Left renal pelvis (tissue), 4 donors: ENCODE results near the gene BSCL2. TPM values are rescaled to one million over a fixed set of nuclear protein-coding genes. Genes with fewer than 3 reads are reported as not detected.
"Not testable (repeated sequence)": the region's sequence is repeated elsewhere in the genome, so short reads cannot be mapped to it uniquely, and the experiment has no call there.

Source experiments
- DNase-seq, 4 donors: peaks; one replicate each; pipeline ENCODE4 v3.0.0-alpha.2; 2013; ENCODE audit warnings: low read depth in 4 of 4, low spot score in 3 of 4
- polyA plus RNA-seq, 4 donors: library from polyadenylated mRNA; unstranded; fragments of 120-200 nt; gene quantifications; one replicate each; pipeline ENCODE4 v1.2.1, GENCODE V29; 2013; ENCODE audit not compliant: insufficient read length in 4 of 4

BSCL2 gene
- polyA plus RNA-seq, 4 donors: 48.7 to 71.0 (median 56.2) TPM

- DNase-seq: peak; percentile 90 to 94 (median 92)
Measured at GRCh38 chr11:62665075-62665598, 42.1 kb downstream of the BSCL2 start, which contains the start of the genes C11orf98 and CSKMT. C11orf98 (minus strand) TSS chr11:62665210; CDS start chr11:62665169, 41 bp downstream. CSKMT (plus strand) TSS chr11:62665312; CDS start chr11:62665880, 568 bp downstream.

- no peak for DNase-seq
Measured at GRCh38 chr11:62664405-62665074, 42.7 kb downstream of the BSCL2 start.

GRCh38 chr11:62656796-62657429 lies 50.3 kb downstream of the BSCL2 start:
- DNase-seq: no peak

- DNase-seq: no peak
Measured at GRCh38 chr11:62654297-62654696, 52.9 kb downstream of the BSCL2 start.

GRCh38 chr11:62652161-62653006 lies 54.8 kb downstream of the BSCL2 start:
- DNase-seq: no peak

- not testable (repeated sequence) for DNase-seq
Measured at GRCh38 chr11:62650283-62650682, 56.9 kb downstream of the BSCL2 start.

GRCh38 chr11:62649486-62649885 lies 57.7 kb downstream of the BSCL2 start:
- DNase-seq: no peak

- DNase-seq: no peak
Measured at GRCh38 chr11:62648967-62649364, 58.3 kb downstream of the BSCL2 start.

GRCh38 chr11:62648185-62648966 lies 58.8 kb downstream of the BSCL2 start:
- DNase-seq: no peak

- no peak for DNase-seq
Measured at GRCh38 chr11:62647609-62648005, 59.6 kb downstream of the BSCL2 start.

- DNase-seq: no peak
Measured at GRCh38 chr11:62646825-62647608, 60.2 kb downstream of the BSCL2 start.

GRCh38 chr11:62645946-62646824 lies 61.0 kb downstream of the BSCL2 start, which contains the start of gene GANAB:
GANAB (minus strand) TSS chr11:62646613; CDS start chr11:62646599, 14 bp downstream.
- DNase-seq: peak; percentile 89 to 97 (median 96)

- DNase-seq: no peak
Measured at GRCh38 chr11:62645671-62645945, 61.6 kb downstream of the BSCL2 start.

GRCh38 chr11:62644220-62644619 lies 63.0 kb downstream of the BSCL2 start:
- DNase-seq: no peak
